ENCODE results near the gene LMO7.
"Not testable (repeated sequence)": the region's sequence is repeated elsewhere in the genome, so short reads cannot be mapped to it uniquely, and the experiment has no call there.

LMO7 gene

DNA sequence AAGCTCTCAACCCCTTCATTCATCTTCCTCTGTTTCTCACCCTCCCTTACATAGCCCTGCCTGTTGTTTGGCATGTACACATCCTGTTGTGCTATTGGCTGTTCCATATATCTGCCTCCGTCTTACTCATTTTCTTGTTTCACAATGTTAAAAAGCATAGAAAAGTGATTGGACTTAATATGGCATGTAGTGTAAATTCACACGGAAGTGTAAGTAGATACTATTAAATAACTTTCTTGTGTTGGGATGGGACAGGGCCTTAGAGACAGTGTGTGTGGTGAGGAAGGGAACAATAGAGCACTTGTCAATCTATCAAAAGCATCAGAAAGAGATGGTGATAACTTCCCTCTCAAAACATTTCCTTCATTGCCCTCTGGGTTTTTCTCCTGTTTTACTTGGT is 12.3 kb downstream of the LMO7 start:
- DNase-seq, result no peak

DNA sequence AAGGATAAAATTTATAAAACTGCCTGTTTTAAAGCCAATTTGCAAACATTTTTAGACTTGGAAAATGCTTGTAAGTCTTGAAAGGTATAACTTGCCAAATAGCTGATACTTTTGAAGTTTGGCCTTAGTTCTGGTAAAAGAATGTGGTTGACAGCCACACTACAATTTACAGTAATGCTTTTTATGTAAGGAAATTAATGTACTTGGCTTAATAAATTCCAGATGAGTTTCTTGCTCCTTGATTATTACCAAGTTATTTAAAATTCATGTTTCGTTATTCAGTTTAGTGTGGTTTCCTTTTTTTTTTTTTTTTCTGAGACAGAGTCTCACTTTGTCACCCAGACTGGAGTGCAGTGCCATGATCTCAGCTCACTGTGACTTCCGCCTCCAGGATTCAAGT is 14.9 kb downstream of the LMO7 start:
- no peak for DNase-seq

DNA sequence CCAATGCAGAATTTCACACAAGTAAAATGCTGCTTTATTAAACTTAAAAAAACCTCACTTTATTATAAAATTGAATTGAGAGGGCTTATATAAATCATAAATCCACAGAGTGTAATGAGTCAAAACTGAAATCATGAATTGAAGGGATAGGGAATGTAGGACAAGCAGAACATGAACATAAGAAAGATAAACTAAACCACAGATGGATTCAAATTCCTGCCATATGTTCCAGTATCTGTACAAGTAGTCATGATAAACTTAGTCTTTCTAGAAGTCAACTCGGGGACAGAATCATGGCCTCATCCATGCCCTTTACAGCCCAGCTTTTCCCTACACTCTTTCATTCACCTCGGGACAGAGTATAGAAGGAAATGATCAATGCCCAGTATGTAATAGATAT is 16.6 kb downstream of the LMO7 start:
- no peak for DNase-seq

DNA sequence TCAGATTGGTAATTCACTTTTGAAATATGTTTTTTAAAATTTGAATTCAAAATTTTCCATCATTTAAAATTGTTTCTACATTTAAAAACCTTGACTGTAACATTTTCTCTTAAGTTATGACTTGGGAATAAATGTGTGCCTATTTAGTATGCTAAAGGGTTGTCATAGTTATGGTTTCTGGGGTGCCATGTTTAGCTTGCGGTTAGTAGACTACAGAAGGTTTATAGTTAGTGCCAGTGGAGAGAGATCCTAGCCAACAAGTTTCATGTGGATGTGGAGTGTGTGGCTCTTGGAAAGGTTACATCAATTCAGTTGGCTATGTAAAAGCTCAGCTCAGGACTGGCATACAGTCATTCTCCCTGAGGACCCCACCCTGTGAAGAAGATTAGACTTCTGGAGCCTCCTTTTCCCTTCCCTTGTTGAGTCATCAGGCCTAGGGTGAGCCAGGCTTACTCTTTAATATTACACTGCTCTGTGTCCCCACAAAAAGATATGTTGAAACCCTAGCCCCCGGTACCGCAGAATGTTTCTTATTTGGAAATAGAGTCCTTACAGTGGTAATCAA is 20.4 kb downstream of the LMO7 start:
- DNase-seq, result no peak

DNA sequence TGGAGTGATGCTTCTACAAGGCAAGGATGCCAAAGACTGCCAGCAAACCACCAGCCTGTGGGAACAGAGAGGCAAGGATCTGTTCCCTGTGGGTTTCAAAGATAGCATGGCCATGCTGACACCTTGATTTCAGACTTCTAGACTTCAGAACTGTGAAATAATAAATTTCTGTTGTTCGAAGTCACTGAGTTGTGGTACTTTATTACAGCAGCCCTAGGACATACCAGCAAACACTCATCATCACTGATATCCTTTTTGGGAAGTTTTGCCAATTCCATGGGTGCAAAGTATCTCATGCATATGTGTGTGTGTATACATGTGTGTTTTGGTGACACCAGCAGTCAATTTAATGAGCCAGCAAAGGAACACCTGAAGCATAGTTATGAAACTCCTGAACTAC is 21.0 kb downstream of the LMO7 start:
- no peak for DNase-seq

DNA sequence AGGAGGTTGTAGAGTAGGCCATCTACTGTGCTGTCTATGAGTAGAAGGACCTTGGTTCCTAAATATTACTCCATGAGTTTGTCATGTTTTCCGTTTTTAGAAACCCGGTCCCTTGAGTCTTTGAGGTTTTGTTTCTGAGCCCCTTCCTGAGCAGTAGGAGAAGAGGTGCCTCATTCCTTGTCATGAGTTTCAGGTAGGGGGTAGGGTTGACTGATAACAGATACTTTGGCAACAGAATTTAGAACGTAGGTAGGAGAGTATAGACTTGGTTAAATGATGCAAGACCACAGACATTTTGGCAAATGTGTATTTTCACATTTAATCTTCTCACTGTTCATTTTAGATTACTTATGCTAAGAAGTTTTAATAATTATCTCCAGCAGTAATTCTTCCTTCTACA is 24.6 kb downstream of the LMO7 start:
- DNase-seq, result no peak

DNA sequence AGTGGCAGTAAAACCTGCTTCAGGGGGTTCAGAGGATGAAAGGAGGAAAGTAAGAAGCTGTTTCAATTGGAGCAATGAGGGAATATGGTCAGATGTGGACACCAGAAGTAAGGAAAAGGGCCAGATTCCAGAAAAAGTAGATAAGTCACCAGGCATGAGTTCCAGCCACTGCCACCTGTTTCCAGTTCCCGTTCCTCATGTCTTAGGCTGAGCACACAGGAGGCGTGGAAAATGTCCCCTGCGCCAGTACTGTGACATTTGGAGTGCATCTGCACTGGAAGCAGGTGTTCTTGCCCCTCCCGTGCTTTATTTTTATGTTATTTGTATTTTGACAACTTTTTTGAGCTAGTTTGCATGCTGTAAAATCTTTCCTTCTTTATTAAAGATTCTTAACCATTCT is 25.3 kb downstream of the LMO7 start:
- no peak for DNase-seq

DNA sequence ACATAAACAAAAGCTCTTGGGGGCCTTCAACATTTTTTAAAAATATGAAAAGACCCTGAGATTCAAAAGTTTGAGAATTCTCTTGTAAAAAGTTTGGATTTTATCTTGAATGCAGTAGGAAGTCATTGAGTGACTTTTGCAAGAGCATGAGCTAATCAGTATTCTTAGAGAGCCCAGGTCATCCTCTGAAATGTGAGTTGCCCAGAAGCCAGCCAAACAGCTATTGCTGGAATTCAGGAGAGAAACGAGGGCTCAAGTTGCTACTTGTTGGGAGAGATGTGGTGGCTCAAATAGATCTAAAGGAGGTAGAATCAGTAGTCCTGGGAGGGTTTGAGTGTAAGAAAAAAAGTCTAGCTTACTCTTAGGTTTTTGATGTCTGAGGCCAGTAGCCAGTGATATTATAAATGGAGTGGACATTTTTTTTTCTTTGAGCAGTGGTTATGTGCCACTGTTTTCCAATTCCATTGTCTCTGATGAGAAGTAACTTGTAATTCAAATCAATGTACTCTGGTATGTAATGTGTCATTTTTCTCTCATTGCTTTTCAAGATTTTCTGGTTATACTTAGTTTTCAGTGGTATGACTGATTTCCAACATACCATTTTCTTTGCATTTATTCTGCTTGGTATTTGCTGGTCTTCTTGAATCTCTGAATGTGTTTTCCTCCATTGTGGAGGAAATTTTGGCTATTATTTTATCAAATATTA is 30.7 kb downstream of the LMO7 start:
- DNase-seq, result no peak

DNA sequence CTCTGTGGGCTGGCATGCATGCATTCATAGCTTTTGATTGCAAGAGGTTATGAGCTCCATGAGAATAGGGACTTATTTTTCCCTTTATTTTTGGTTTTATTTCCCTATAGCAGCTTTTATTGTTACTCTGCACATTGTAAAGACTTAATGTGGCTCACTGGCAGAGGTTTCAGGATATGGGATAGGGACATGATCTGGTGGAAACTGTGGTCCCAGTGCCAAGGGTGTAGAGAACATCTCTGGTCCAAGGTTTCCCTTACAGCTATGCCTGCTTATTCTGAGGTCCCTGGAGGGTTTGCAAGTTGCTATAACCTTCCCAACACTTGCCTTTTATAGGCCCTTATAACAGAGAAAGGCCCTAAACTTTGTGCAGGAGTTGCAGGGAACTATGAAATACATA is 33.6 kb downstream of the LMO7 start:
- DNase-seq, result no peak

DNA sequence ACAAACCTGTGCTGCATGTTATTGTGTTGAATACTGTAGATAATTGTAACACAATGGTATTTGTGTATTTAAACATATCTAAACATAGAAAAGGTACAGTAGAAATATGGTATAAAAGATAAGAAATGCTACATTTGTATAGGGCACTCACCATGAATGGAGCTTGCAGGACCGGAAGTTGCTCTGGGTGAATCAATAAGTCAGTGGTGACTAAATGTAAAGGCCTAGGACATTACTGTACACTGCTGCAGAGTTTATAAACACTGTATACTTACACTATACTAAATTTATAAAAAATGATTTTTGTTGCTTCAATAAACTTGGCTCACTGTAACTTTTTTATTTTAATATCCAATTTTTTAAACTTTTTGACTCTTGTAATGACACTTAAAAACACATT is 34.4 kb downstream of the LMO7 start:
- no peak for DNase-seq

DNA sequence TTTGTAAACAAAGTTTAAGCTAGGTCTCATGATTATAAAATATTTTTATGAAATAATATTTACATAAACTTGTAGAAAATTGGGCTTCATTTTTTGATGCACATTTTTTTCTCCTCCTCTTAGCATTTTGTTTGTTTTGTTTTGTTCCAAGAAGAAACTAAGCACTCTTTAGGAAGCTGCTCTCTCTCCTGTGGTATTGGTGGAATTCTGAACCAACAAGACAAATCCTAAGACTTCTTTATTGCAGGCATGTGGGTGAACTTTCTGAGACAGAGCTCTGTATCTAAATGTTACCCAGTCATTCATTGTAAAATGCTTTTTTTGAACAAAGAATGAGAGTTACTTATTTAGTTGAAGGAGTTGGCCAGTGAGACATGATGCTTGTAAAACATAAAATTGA is 39.3 kb downstream of the LMO7 start:
- no peak for DNase-seq

DNA sequence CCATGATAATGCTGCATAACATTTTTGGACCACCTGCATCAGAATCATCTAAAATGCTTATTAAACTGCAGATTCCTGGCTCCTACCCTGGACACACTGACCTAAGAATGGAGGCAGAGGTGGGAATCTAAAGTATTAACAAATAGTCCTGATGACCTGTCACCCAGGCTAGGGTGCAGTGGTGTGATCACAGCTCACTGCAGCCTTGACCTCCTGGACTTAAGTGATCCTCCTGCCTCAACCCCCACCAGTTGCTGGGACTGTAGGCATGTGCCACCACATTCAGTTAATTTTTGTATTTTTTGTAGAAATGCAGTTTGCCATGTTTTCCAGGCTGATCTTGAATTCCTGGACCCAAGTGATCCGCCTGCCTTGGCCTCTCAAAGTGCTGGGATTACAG is 43.3 kb downstream of the LMO7 start:
- DNase-seq, result no peak

DNA sequence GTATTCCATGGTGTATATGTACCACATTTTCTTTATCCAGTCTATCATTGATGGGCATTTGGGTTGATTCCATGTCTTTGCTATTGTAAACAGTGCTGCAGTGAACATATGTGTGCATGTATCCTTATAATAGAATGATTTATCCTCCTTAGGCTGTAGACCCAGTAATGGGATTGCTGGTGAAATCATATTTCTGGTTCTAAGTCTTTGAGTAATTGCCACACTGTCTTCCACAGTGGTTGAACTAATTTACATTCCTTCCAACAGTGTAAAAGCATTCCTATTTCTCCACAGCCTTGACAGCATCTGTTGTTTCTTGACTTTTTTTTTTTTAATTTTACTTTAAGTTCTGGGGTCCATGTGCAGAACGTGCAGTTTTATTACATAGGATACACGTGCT is 44.1 kb downstream of the LMO7 start:
- DNase-seq, result not testable (repeated sequence)

DNA sequence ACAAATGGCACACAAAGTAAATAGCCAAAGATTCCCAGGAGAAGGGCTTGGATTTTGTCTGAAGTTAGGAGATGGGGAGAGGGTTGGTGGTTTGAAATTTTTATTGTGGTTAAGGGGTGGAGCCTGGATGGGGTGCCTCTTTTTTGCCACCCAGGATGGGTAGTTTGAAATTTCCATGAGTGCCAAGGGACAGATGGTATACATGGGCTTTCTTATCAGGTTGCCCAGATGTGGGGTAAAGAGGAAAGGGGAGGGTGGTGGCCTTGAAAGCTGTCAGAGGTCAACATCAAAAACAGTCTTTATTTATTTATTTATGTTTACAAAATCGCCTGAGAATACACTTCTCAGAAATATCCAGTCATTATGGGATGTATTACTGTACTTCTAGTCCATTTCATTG is 46.2 kb downstream of the LMO7 start:
- no peak for DNase-seq

DNA sequence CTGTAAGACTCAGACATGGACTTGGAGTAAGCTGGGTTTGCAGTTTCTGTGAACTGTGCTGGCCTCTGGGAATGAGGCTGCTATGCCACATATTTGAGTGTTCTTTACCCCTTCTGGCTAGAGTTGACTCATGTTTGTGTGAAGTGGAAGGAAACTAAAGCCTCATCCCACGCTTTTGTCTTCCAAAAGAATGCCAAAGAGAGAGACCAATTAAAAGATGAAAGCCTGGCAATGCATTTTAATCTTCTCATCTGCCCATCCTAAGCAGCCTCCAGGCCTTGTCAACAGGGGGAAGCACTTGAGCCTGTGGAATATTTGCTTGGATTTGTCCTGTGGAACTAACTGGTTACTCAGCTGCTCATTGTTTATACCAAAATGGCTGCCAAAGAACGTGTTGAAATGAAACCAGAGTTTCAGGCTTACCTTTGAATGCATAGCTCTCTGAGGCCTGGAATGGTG is 49.1 kb downstream of the LMO7 start:
- no peak for DNase-seq

DNA sequence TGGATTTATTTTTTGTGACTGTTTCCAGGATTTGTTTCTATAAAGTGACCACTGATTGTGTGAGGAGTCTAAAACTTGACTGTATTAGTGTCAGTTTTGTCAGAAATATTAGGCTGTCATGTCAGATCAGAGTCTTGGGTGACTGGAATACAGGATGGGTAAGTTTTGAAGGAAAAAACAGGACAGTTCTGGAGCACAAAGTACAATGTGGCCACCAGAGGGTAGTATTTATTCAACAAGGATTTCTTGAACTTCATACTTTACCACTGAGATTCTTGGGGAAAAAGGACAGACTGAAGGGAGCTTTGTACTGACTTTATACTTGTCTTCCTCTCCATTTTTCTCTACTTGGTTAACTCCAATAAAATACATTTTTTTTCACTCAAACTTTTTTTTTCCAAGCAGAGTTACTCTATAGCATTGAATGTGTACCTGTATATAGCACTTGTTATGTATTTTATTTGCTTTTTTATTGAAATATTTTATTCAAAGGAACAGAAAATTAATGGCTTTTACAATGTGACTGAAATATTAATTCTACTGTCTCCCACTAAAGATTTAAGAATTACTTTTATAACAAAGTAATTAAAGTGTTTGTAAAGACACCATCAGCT is 51.1 kb downstream of the LMO7 start:
- DNase-seq, result no peak

DNA sequence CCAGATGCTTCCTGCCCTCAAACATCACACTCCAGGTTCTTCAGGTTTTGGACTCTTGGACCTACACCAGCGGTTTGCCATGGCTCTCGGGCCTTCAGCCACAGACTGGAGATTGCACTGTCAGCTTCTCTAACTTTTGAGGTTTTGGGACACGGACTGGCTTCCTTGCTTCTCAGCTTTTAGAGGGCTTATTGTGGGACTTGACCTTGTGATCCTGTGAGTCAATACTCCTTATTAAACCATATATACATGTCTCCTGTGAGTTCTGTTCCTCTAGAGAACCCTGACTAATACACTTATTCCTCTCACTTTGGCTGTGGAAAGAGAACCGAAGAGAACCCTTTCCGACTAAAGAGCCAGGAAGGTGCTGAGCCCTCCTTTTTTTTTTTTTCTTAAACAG is 53.6 kb downstream of the LMO7 start:
- DNase-seq, result no peak

DNA sequence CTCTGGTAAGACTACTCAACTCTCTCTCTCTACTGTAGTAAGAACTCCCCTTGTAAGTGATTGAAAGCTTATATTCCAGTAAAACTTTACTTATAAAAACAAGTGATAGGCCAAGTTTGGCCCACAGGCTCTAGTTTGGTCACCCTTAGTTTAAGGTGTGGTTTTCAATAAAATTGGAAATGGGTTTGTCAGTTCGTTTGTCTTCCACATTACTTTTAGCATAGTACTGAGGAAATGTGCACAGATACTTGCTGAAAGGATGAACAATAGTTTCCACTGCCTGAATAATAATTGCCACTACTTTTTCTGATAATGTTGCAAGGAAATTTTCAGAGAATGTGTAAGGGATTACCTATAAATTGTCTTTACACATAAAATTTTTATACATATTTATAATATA is 54.5 kb downstream of the LMO7 start:
- no peak for DNase-seq

DNA sequence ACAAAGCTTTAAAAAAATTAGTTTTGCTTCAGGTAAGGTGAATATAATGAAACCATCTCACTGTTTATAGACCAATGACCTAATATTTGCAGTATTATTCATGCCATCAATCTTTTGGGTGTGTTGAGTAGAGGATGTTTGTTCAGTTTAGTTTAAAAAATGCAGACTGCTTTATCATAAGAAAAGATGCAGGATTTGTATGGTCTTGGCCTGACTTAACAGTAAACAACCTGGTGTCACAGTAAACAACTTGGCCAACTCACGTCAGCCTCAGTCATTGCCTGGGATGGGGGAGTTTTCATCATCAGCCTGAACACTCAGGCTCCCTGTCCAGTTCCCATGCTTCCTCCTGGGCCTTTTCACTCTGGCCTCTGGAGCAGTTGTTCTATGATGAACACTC is 55.1 kb downstream of the LMO7 start:
- DNase-seq, result no peak

DNA sequence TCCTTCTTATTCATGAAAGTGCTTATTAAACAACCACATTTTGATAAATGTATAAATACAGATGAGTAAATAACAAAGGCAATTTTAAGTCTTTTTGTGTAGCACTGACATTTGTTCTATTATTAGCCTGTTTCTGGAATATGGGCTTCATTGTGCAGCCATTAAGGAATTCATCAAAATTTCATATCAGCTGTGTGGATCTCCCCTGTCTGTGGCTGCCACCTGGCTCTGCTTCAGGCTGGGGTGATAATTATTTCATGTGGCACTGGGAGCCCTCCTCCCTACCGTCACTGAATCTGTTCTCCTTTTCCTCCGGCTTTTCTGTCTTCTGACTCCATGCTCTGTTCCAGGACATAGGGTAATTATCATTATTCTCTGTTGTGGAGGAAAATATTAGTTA is 57.1 kb downstream of the LMO7 start:
- no peak for DNase-seq

DNA sequence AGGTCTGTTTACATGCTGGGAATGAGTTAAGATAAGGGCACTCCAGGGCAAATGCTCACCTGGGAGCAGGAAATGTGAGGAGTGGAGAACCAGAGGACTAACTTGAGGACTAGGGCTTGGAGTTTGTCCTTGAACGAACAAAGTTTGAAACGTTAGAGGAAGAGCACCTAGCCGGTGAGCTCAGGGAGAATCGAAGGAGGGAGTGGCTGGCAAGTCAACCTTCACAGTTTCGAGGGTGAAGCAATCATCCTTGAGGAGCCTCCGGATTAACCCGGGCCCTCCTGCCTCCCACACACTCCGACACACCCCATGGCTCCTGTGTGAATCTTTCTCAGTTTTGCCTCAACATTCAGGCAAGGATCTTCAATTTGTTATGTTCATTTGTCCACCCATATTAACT is 58.6 kb downstream of the LMO7 start:
- DNase-seq, result no peak

DNA sequence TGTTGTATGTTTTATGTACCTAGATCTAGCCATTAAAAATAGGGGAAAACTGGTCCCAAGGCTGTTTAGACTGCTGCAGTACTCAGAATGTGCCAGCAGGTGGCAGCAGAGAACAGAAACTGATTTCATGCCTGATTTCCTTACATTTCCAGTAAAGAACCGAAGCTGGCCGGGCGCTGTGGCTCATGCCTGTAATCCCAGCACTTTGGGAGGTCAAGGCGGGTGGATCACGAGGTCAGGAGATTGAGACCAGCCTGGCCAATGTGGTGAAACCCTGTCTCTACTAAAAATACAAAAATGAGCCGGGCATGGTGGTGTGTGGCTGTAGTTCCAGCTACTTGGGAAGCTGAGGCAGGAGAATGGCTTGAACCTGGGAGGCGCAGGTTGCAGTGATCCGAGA is 59.8 kb downstream of the LMO7 start:
- DNase-seq, result peak; percentile 81 to 83

DNA sequence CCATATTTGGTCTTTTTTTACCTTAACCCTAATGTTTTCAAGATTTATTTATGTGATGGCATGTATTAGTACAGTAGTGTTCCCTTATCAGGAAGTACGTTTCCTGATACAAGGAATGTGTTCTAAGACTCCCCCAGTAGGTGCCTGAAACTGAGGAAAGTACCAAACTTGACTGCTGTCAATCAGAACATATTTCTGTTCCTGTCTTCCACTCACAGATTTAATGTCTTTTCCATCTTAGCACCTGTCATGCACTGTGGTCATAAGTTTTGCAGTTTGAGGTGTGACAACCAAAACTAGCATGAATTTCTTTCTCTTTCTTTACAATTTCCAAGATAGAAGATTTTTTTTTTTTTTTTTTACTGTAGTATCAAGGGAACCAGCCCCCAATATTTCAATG is 62.9 kb downstream of the LMO7 start:
- no peak for DNase-seq

DNA sequence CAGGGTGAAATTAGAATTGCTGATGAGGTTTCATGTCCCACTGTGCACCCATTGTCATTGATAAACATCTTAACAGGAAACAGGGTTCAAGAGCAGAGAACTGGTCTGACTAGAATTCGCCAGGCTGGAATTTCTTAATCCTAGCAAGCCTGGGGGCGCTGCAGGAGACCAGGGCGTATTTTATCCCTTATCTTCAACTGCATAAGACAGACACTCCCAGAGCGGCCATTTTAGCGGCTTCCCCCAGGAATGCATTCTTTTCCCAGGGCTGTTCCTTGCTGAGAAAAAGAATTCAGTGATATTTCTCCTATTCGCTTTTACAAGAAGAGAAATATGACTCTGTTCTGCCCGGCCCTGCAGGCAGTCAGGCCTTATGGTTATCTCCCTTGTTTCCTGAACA is 63.6 kb downstream of the LMO7 start:
- not testable (repeated sequence) for DNase-seq

DNA sequence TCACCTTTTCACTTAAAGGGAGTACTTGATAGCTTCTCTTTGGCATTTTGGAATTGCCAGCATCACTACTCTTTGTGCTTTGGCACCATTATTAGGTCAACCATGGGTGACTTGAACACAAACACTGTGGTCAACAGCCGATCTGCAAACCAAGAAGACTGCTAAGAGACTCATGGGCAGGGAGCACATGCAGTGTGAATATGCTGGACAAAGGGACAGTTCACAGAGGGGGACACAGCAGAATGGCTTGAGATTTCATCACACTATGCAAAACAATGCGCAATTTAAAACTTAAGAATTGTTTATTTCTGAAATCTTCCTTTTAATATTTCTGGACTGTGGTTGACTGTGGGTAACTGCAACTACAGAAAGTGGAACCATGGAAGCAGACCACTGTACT is 64.4 kb downstream of the LMO7 start:
- DNase-seq, result no peak
